PC-9 (cell line): ENCODE measurements around the gene RO60.

Experiments
- CTCF ChIP-seq: fragments of 200-600 bp; sonication (generic); conservative IDR thresholded peaks from 2 replicates; pipeline ENCODE4 v1.6.1; 2017; ENCODE audit warnings: mixed run types, antibody characterized with exemption, mild to moderate bottlenecking, moderate library complexity
- EZH2 ChIP-seq: fragments of 200-600 bp; sonication (generic); IDR thresholded peaks from 2 replicates; pipeline ENCODE4 v1.8.0; 2017; ENCODE audit warnings: antibody characterized with exemption, low read depth

- TF ChIP-seq CTCF (no peak), EZH2 (no peak)
These were observed 34.2 kb upstream of the RO60 start for GRCh38 chr1:193025218-193025617.
